Measurements from ENCODE around the gene IQCE. TPM values are rescaled to one million over a fixed set of nuclear protein-coding genes. Genes with fewer than 3 reads are reported as not detected.

Gene IQCE
- total and polyA plus RNA-seq, 10 of the 15 experiments (the other 5 are each of a cell fraction or from before 2014, with no cell fraction given): 0.37 to 8.1 (median 3.7) TPM

DNA sequence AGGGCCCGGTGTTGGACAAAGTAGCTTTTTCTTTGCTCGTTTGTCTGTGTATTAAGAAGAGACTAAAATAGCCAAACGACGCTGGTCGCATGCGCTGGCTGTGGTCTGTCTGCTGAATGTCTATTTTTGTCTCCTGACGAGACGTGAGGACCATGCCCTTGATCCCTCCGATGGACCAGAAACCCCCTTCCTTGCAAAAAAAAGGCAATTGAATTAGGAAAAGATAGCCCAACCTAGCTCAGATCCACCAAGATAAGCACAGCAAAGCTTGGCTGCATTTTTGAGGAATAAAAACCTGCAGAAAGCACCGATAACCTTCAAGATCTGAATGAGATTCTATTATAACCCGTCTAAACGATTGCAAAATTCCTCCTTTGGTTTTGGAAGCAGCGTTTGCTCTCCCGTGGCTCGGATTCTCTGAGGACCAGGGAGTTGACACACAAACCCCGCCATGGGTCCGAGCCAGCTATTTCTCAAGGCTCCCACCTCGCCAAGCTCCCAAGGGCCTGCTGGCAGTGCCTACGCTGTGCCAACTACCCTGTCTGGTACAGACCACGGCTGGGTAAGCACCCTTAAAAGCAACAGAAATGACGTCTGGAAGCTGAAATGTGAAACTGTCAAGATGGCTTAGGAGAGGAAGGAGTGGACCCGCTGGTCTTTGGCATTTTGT is 55.3 kb downstream of the IQCE start:
- H3K36me3 ChIP-seq (ENCODE audit: control insufficient read depth in 2 of 2, insufficient read depth in 2 of 2, low read length in 1 of 2): no peaks in the 10 kb centered on the region
- in situ Hi-C loops (cut with MboI): no loop called here
- POLR2A ChIA-PET: interaction anchor here (1.6 kb wide), 1 partner anchor 144 kb away, joined by 4 read pairs; no protein-coding TSS in a partner anchor

DNA sequence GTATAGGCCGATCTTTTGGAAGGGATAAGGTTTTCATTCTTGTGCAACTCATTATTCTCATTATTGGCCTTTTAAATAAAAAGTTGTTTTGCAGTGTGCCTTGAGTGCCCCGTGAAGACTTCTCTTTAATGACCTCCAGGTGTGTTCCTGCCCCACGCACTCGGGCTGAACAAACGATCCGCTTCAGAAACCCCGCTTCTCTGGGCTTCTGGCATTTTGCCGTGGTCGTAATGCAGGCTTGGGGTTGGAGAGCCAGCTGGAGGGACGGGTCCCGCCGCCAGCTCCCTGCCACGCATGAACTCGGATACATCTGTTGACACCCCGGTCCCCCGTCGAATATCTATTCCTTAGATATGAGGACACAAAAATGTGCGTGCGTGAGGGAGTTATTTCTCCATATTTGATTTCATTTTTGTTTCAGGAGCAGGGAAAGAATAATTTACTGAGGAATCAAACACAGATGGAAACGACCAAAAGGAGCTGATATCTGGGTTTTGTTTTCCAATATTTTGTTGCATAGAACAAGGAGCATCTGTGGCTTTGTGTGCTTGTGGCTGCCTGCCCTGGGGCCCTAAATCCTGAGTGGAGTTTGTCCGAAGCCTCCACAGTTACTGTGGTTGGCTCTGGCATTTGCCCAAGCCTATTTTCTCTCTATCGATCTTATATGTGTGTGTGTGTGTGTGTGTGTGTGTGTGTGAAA is 56.0 kb downstream of the IQCE start:
- no peaks in the 10 kb centered on the region; the same call in 1 of the 2 replicates for H3K4me1 ChIP-seq (ENCODE audit: control insufficient read depth, insufficient read depth, low read length)
- no peaks in the 10 kb centered on the region for H4K20me1 ChIP-seq (ENCODE audit: control insufficient read depth, insufficient read depth)
- H2AFZ ChIP-seq (ENCODE audit: control insufficient read depth, low read depth, low read length): no peak overlapping the region
- no peaks in the 10 kb centered on the region for H3K27me3 ChIP-seq (replicated peaks in 1 of 2; ENCODE audit: control insufficient read depth in 2 of 2, insufficient read depth in 2 of 2, low read length in 1 of 2)
- no TSS peak for BruUV-seq (replicated peaks)
- SMC1A ChIA-PET (ENCODE audit: uncharacterized antibody, unreplicated experiment): interaction anchor here (0.9 to 1.5 kb wide), 3 partner anchors 10 to 95 kb away, joined by 3 read pairs; no protein-coding TSS in a partner anchor
- DNase-seq (ENCODE audit: low read depth, low spot score): no peak
- intact Hi-C loops (cut with micrococcal nuclease; ENCODE audit: unreplicated experiment) (no loop called here), in situ Hi-C loops (cut with MboI) (no loop called here)
- no peaks in the 10 kb centered on the region for H3K9me3 ChIP-seq (replicated peaks; ENCODE audit: control insufficient read depth, insufficient read depth, low read length)
- CTCF ChIA-PET: interaction anchor here (0.6 to 0.9 kb wide), 2 partner anchors 33 to 146 kb away, joined by 3 read pairs; no protein-coding TSS in a partner anchor
- no peaks in the 10 kb centered on the region for H3K36me3 ChIP-seq (ENCODE audit: control insufficient read depth in 2 of 2, insufficient read depth in 2 of 2, low read length in 1 of 2)
- RAD21 ChIA-PET (ENCODE audit: unreplicated experiment): no interaction called here
- WGBS (ENCODE audit: insufficient coverage, insufficient replicate concordance, low lambda C conversion rate, missing lambda C conversion rate): 57% methylated on average over 22 of the region's 22 CpGs
- no peak overlapping the region for H3K4me3 ChIP-seq
- ATAC-seq: no peak
- H3K9ac ChIP-seq (ENCODE audit: control insufficient read depth, insufficient read depth, low read length): no peak overlapping the region
- FAIRE-seq: peak; percentile 93
- no peaks in the 10 kb centered on the region for H3K79me2 ChIP-seq (ENCODE audit: control insufficient read depth, insufficient read depth, low read length)
- H3K27ac ChIP-seq (ENCODE audit: control insufficient read depth, insufficient read depth): no peak overlapping the region
- H3K4me2 ChIP-seq (ENCODE audit: control insufficient read depth, insufficient read depth): no peak overlapping the region
- POLR2A ChIA-PET: interaction anchor here (1.6 kb wide), 1 partner anchor 144 kb away, joined by 4 read pairs; no protein-coding TSS in a partner anchor
- no peak for TF ChIP-seq MEF2B (IDR thresholded peaks at IDR 0.05; ENCODE audit: partially characterized antibody, poor library complexity, severe bottlenecking)
- no peak for TF ChIP-seq ZSCAN29 (IDR thresholded peaks at IDR 0.05)
- no peak for TF ChIP-seq ETV6 (conservative IDR thresholded peaks at IDR 0.05 in 1 of 2, IDR thresholded peaks at IDR 0.05 in 1 of 2; ENCODE audit: borderline replicate concordance in 1 of 2, low read depth in 1 of 2)
- TF ChIP-seq, protein P1, sequence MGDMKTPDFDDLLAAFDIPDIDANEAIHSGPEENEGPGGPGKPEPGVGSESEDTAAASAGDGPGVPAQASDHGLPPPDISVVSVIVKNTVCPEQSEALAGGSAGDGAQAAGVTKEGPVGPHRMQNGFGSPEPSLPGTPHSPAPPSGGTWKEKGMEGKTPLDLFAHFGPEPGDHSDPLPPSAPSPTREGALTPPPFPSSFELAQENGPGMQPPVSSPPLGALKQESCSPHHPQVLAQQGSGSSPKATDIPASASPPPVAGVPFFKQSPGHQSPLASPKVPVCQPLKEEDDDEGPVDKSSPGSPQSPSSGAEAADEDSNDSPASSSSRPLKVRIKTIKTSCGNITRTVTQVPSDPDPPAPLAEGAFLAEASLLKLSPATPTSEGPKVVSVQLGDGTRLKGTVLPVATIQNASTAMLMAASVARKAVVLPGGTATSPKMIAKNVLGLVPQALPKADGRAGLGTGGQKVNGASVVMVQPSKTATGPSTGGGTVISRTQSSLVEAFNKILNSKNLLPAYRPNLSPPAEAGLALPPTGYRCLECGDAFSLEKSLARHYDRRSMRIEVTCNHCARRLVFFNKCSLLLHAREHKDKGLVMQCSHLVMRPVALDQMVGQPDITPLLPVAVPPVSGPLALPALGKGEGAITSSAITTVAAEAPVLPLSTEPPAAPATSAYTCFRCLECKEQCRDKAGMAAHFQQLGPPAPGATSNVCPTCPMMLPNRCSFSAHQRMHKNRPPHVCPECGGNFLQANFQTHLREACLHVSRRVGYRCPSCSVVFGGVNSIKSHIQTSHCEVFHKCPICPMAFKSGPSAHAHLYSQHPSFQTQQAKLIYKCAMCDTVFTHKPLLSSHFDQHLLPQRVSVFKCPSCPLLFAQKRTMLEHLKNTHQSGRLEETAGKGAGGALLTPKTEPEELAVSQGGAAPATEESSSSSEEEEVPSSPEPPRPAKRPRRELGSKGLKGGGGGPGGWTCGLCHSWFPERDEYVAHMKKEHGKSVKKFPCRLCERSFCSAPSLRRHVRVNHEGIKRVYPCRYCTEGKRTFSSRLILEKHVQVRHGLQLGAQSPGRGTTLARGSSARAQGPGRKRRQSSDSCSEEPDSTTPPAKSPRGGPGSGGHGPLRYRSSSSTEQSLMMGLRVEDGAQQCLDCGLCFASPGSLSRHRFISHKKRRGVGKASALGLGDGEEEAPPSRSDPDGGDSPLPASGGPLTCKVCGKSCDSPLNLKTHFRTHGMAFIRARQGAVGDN (IDR thresholded peaks at IDR 0.05): no peak
- no peak for TF ChIP-seq TCF12 (IDR thresholded peaks at IDR 0.05; ENCODE audit: low read depth, low read length)

More for the DNA sequence above, 55.3 kb downstream of the IQCE start:
- no peak overlapping the region for H3K27ac ChIP-seq (ENCODE audit: control insufficient read depth, insufficient read depth)
- H2AFZ ChIP-seq (ENCODE audit: control insufficient read depth, low read depth, low read length): no peak overlapping the region
- no peaks in the 10 kb centered on the region for H3K27me3 ChIP-seq (replicated peaks in 1 of 2; ENCODE audit: control insufficient read depth in 2 of 2, insufficient read depth in 2 of 2, low read length in 1 of 2)
- H3K9me3 ChIP-seq (replicated peaks; ENCODE audit: control insufficient read depth, insufficient read depth, low read length): no peaks in the 10 kb centered on the region
- ATAC-seq (peak; percentile 58), FAIRE-seq (no peak), DNase-seq (ENCODE audit: low read depth, low spot score) (no peak)
- H3K79me2 ChIP-seq (ENCODE audit: control insufficient read depth, insufficient read depth, low read length): no peaks in the 10 kb centered on the region
- SMC1A ChIA-PET (ENCODE audit: uncharacterized antibody, unreplicated experiment): interaction anchor here (1.1 to 1.5 kb wide), 2 partner anchors 14 to 96 kb away, joined by 3 read pairs; no protein-coding TSS in a partner anchor
- RAD21 ChIA-PET (ENCODE audit: unreplicated experiment): no interaction called here
- no peak overlapping the region for H3K9ac ChIP-seq (ENCODE audit: control insufficient read depth, insufficient read depth, low read length)
- CTCF ChIA-PET: interaction anchor here (0.6 to 1.8 kb wide), 3 partner anchors 34 to 145 kb away, joined by 3 to 6 read pairs (median 3); no protein-coding TSS in a partner anchor
- no TSS peak for BruUV-seq (replicated peaks)
- intact Hi-C loops (cut with micrococcal nuclease; ENCODE audit: unreplicated experiment): no loop called here
- H4K20me1 ChIP-seq (ENCODE audit: control insufficient read depth, insufficient read depth): no peaks in the 10 kb centered on the region
- no peak overlapping the region for H3K4me3 ChIP-seq
- WGBS (ENCODE audit: insufficient coverage, insufficient replicate concordance, low lambda C conversion rate, missing lambda C conversion rate): 26% methylated on average over 22 of the region's 22 CpGs
- no peak overlapping the region for H3K4me2 ChIP-seq (ENCODE audit: control insufficient read depth, insufficient read depth)
- H3K4me1 ChIP-seq (ENCODE audit: control insufficient read depth, insufficient read depth, low read length): peaks cover 4% of the 10 kb centered on the region
- TF ChIP-seq MEF2B (IDR thresholded peaks at IDR 0.05; ENCODE audit: partially characterized antibody, poor library complexity, severe bottlenecking): peak; percentile 23
- no peak for TF ChIP-seq SMARCA5 (IDR thresholded peaks at IDR 0.05)
- TF ChIP-seq TBL1XR1 (IDR thresholded peaks at IDR 0.05; ENCODE audit: low read depth, low read length): no peak
- 0 out of 2 replicates have a peak, but pooled peaks have one; percentile 19 for TF ChIP-seq IKZF1 (conservative IDR thresholded peaks at IDR 0.05)
